Lower leg skin (tissue), 4 donors: ENCODE data around the gene TRIAP1. TPM values are rescaled to one million over a fixed set of nuclear protein-coding genes. Genes with fewer than 3 reads are reported as not detected.

Experiments used
- DNase-seq, 2 donors: peaks; one replicate each; pipeline ENCODE4 v3.0.0-alpha.2; 2019; ENCODE audit warnings: low spot score in 2 of 2
- H3K4me3 ChIP-seq: fragments of 200-600 bp; sonication (generic); 2 replicates; pipeline ENCODE4 v1.5.1; 2017; ENCODE audit warnings: mild to moderate bottlenecking, low read depth; ENCODE audit not compliant: poor library complexity, severe bottlenecking
- CTCF ChIP-seq, 3 donors: fragments of 450-650 bp; IDR thresholded peaks; one replicate each; pipeline ENCODE4 v1.5.1; 2016; ENCODE audit warnings: antibody characterized with exemption in 3 of 3, mild to moderate bottlenecking in 3 of 3, moderate library complexity in 2 of 3
- POLR2A ChIP-seq, 2 donors: fragments of 450-650 bp; IDR thresholded peaks; one replicate each; pipeline ENCODE4 v1.6.1; 2016 to 2017; ENCODE audit warnings: antibody characterized with exemption in 2 of 2, mild to moderate bottlenecking in 1 of 2, moderate library complexity in 1 of 2
- WGBS, 2 donors: methylation state at CpG; one replicate each; pipeline ENCODE4 v1.1.5; 2018; 5-methylcytosine and 5-hydroxymethylcytosine counted together
- intact Hi-C: fragments of 100-400 bp; cut with DNase I; formaldehyde crosslinking; loops from one replicate; pipeline ENCODE4 v1.15.0; 2023; ENCODE audit warnings: low total_unique reads
- total RNA-seq, 4 donors: library from RNA; depleted of rRNA; stranded (reverse); fragments of >200 nt; gene quantifications; one replicate each; pipeline ENCODE4 v1.1.0, GENCODE V29; 2016

The TRIAP1 gene
- total RNA-seq, 4 donors from 2014 or later: 9.6 to 20.2 (median 16.1) TPM

DNA sequence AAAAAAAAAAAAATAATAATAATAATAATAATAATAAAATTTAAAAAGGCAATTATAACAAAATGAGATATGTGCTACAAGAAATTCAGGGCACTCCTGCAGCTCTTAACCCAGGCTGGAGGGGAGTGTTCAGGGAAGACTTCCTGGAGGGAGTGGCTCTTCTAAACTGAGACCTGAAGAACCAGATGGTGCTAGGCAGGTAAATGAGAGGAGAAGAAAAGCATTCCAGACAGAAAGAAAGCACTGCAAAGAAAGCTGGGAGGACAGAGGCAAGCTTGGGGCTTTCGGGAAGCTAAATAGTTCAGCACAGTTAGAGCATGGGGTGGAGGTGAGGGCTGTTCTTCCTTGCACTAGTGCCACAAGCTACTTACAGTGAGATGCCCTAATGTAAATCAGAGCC, 33.3 kb upstream of the TRIAP1 start:
- no peak overlapping the region for H3K4me3 ChIP-seq
- TF ChIP-seq CTCF (IDR thresholded peaks at IDR 0.05): no peak
- no peak for TF ChIP-seq POLR2A (IDR thresholded peaks at IDR 0.05)
- DNase-seq: no peak
- intact Hi-C loops: no loop called here
- 79 to 92% methylated on average over 1 of the region's 1 CpG for WGBS, 2 donors

- TF ChIP-seq POLR2A (IDR thresholded peaks at IDR 0.05): no peak
- TF ChIP-seq CTCF (IDR thresholded peaks at IDR 0.05): no peak
- WGBS, 2 donors: 94 to 100% methylated on average over 1 of the region's 1 CpG
Measured at GRCh38 chr12:120475643-120476042, 29.5 kb upstream of the TRIAP1 start.

DNA sequence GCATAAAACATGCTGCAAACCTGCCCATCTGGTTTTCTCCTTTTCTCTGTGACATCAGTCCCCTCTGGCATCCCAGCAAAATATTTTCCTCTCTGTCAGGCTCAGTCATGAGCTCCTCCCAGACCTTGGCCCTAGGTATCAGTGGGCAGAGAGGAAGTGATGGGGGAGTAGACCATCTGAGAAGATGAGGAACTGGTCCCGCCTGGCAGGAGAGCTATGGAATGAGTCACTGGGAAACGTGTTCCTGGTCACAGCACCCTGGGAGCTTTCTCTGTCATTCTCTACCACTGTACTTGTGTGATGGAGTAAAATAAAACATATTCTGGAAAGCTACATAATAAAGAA, 28.4 kb upstream of the TRIAP1 start:
- no peak for TF ChIP-seq CTCF (IDR thresholded peaks at IDR 0.05)
- TF ChIP-seq POLR2A (IDR thresholded peaks at IDR 0.05): no peak
- WGBS, 2 donors: 6 to 11% methylated on average over 2 of the region's 2 CpGs
- H3K4me3 ChIP-seq: no peak overlapping the region
- intact Hi-C loops: no loop called here
- DNase-seq: peak in 1 of 2 donors; percentile 51

More at GRCh38 chr12:120475643-120476042, 29.5 kb upstream of the TRIAP1 start:
- DNase-seq: no peak
- no peak overlapping the region for H3K4me3 ChIP-seq
- intact Hi-C loops: no loop called here

DNA sequence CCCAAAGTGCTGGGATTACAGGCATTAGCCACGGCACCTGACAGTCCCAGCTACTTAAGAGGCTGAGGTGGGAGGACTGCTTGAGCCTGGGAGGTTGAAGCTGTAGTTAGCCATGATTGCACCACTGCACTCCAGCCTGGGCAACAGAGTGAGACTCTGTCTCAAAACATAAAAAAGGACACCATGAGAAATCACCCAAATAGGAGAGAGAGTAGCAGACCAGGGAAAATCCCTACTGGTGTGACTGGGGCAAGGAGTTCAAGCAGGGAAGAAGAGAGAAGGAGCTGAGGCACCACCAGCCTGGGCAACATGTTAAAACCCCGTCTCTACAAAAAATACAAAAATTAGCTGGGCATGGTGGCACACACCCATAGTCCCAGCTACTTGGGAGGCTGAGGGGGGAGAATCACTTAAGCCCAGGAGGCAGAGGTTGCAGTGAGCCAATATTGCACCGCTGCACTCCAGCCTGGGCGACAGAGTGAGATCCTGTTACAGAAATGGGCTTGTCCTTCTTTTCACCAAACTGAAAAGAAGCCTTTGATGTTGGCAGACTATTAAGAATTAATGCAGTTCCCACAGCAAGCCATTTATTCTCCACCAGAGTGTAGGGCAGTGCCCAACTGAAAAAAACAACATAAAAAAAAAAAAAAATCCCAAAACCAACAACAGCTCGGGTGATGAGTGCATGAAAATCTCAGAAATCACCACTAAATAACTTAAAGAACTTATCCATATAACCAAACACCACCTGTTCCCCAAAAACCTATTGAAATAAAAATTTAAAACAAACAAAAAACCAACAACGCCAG, 27.8 kb upstream of the TRIAP1 start:
- TF ChIP-seq POLR2A (IDR thresholded peaks at IDR 0.05): no peak
- TF ChIP-seq CTCF (IDR thresholded peaks at IDR 0.05): no peak
- intact Hi-C loops: no loop called here
- H3K4me3 ChIP-seq: no peak overlapping the region
- WGBS, 2 donors: 48 to 49% methylated on average over 6 of the region's 6 CpGs
- no peak for DNase-seq

- no peak overlapping the region for H3K4me3 ChIP-seq
- DNase-seq: no peak
- intact Hi-C loops: no loop called here
- TF ChIP-seq POLR2A (IDR thresholded peaks at IDR 0.05) (no peak), CTCF (IDR thresholded peaks at IDR 0.05) (no peak)
Measured at GRCh38 chr12:120472521-120472920, 26.3 kb upstream of the TRIAP1 start.
